CD4-positive, alpha-beta T cell treated with Interleukin-17A for 1 hour (primary cell): ENCODE data around the gene TMEM212.
A peak's percentile ranks its signal among the peaks of the same experiment; 100 is the strongest.

Experiments
- DNase-seq: peaks from one replicate; pipeline ENCODE4 v3.0.0-alpha.2; 2020

TMEM212 gene

GRCh38 chr3:171842864-171843518, at the start of gene TMEM212:
Gene TMEM212, plus strand, starts transcription at chr3:171843349. Its CDS starts 35 bp downstream, at chr3:171843384.
- no peak for DNase-seq

DNA sequence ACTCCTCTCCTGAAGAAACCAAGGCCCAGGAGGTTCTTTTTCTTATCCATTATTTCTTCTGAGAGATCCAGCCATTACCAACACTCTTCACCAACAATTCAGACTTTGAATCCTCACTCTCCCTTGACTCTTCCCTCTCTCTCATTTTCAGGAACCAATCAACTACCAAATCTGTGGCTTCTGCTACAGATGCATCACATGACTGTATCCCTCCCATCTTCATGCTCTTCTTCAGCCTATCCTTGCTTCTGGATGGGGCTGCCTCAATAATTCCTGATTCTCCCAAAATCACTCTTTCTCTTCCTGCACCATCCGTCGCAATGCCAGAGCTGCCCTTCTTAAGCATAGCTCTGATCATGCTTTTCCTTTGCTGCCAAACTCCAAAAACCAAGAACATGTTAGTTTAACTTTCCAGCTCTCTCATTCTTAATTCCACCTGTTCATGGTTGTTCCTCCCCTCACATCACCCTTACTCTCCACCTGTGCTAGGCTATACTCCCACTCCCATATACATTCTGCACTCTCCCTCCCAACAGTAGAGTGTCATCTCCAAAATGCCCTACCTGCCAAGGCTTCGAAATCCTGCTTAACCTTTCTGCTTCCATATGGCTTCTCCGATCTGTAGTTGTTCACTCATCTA, 46.4 kb upstream of the TMEM212 start:
- DNase-seq: no peak

DNA sequence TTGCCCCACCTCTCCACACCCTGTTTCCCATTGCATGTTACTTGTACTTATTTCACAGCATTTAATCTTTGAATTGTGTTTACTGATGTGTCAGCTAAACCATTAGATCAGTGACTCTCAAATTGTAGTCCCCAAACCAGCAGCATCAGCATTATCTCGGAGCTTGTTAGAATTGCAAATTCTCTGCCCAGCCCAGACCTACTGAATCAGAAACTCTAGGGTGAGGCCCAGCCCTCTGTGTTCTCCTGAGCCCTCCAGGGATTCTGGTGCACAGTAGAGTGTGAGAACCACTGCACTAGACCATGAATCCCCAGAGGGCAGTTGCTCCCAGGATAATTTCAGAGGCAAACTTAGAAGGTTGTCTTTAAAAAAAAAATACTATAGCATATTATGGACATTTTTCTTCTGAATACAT, 45.9 kb upstream of the TMEM212 start:
- no peak for DNase-seq

- no peak for DNase-seq
Observed at GRCh38 chr3:171797873-171798272, 45.3 kb upstream of the TMEM212 start.

- no peak for DNase-seq
Observed at GRCh38 chr3:171799501-171799900, 43.6 kb upstream of the TMEM212 start.

DNA sequence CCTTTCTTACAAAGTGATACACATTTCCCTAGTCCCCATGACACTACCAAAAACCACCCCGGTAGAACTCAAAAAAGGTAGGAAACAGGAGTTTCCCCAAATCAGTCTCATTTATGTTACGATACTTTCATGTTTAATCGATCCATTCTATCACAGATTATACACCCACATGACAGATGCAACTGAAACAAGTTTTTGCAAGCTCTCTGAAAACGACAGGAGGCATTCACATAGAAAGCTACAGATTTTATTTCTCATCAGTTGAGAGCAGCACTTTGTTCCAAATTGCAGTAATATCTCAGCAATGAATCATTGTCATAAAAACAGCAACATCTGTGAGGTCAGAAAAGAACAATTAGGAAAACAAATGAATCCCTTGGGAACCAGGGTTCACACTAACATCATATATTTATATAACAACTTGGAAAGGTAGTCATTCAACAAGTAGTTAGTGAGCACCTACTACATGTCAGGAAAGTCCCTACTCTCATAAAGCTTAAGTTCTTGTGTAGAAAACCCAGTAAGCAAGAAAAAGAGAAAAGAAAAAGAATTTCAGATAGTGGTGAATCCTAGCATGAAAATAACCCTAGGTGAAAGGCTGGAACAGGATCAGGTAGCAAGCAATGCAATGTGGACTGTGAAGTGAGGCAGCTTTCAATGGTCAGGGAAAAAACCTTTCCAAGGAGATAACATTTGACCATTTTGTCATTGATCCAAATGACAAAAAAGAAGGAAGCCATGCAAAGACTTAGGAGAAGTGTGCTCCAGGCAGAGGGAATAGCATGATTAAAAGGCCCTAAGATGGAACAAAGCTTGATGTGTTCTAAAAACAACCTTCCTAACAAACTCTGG, 41.2 kb upstream of the TMEM212 start:
- no peak for DNase-seq

GRCh38 chr3:171802590-171802956, 40.6 kb upstream of the TMEM212 start:
- no peak for DNase-seq

- no peak for DNase-seq
Observed at GRCh38 chr3:171803044-171803443, 40.1 kb upstream of the TMEM212 start.

- no peak for DNase-seq
Observed at GRCh38 chr3:171804618-171805389, 38.3 kb upstream of the TMEM212 start.

DNA sequence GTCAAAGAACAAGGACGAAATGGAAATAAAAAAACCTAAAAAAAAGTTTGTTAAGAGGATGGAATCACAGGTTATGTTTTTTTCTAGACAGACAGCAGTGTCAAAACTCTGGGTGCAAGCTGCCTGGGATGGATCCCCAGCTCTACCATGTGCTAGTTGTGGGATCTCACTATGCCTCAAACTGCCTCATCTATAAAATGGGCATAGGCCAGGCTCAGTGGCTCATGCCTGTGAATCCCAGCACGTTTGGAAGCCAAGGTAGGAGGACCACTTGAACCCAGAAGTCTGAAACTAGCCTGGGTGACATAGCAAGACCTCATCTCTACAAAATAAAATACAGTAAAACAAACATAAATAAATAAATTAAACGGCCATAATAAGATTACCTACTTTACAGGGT, 37.5 kb upstream of the TMEM212 start:
- no peak for DNase-seq

DNA sequence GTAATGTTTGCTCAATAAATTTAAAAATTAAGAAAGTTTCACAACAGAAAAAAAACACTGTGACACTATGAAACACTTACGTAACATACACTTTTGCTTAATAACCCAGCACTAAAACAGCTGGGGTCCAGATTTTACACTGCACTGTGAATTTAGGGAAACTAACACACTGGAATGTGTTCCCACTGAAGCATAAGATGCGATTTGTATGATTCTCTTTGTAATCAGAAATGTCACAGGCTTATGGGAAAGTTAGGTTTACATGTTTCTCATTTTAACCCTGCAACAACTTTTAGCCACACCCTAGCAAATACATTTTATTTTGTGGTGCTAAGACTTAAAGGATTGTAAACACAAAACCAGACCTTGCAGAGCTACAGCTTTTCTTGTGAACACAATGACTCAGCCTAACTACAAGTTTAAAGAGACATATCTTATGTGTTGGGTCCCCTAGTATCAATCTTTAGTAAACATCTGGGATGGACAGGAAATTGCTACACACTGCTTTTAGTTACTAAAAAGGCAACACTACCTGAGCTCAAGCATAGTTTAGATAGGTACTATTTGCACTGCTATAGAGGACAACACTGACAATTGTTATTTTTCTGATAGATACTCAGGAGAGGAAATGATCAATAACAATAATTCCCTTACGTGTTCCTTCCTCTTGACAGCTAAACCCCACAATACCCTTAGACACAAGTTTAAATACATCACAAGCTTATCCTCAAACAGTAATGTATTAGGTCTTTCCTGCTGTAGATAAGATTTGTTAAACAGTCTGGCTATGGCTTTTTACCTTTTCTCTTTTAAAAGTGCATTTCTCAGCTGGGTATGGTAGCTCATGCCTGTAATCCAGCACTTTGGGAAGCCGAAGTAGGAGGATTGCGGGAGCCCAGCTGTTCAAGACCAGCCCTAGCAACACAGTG, 36.7 kb upstream of the TMEM212 start:
- DNase-seq: no peak

GRCh38 chr3:171807129-171807675, 35.9 kb upstream of the TMEM212 start:
- no peak for DNase-seq

GRCh38 chr3:171807806-171808205, 35.3 kb upstream of the TMEM212 start:
- DNase-seq: no peak

DNA sequence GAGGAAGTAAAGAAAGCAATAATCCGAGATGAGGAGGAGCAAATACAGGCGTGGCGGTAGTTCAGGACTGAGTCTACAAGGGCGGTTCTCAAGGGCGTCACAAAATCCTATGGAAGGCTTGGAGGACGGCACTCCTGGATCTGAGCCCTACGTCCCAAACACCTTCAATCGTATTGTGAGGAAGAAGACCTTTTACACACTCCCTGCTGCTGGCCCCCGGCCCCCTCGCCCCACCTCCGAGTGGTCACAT, 33.6 kb upstream of the TMEM212 start:
- no peak for DNase-seq

GRCh38 chr3:171809861-171810628, 33.1 kb upstream of the TMEM212 start, which contains the start of gene PLD1:
Gene PLD1, minus strand, starts transcription at chr3:171810483. Its CDS starts 72,432 bp downstream, at chr3:171738051.
- peak; percentile 30 for DNase-seq

DNA sequence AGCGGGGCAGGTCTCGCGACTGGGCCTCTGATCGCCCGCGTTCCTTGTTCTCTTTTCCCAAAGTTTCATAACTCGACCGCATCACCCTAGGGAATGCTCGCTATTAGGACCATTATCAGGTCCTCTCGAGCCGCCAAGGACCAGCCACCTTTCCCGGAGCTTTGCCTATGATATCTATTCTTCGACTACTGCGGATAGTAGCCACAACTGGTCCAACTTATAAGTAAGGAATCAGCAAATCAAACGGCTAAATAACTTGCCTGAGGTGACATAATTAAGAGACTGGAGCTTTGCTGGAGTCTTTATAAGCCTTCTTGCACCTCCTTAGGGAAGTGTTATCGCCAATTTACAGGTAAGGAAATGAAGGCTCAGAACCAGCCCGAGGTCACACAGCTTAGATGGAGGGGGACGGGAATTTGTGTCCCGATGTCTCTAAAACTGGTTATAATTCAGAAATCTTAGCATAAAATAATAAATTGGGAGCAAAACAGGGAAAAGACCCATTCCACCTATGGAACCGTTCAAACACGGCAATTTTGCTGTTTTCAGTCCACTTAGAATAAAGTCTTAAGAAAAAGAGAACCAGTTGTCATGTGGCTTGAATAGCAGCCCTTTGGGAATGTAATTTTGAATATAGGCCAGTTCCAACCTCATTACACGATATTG, 32.4 kb upstream of the TMEM212 start:
- DNase-seq: no peak

DNA sequence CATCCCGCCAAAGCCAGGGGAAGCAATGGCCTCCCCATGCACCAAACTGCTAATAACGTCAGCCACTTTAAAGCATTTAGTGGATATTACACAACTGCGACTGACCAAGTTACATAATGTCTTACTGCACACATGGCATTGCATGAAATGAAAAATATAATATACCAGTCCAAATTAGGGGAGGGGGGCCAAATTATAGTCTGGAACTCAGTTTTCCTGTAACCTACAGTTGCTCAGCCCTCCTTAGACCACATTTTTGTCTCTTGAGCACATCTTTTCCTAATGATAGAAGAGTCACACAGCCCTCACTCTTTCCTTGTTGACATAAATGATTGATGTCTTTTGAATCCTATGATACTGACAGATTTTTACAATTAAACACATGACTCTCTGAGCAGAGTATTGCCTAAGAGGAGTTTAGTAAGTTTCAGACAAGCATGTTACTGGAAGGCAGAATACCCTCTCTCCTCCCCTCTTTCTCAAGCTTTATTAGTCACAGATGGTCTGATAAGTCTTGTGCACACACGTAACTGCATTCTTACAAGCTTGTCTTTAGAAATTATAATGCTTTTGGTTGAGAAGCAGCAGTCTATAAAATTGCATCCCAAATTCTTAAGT, 31.7 kb upstream of the TMEM212 start:
- DNase-seq: no peak

DNA sequence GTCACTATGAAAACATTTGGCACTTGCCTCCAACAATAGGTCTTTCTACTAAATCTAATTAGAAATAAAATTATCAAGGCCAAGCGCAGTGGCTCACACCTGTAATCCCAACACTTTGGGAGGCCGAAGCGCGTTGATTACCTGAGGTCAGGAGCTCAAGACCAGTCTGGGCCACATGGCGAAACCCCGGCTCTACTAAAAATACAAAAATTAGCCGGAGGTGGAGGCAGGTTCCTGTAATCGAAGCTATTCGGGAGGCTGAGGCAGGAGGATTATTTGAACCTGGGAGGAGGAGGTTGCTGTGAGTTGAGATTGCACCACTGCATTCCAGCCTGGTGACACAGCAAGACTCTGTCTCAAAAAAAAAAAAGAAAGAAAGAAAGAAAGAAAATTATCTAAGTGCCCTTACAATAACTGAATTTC, 31.2 kb upstream of the TMEM212 start:
- no peak for DNase-seq

- no peak for DNase-seq
Observed at GRCh38 chr3:171812811-171813210, 30.3 kb upstream of the TMEM212 start.
